HG03095 (cell line): ENCODE data around the gene TPT1.

Experiments
- ATAC-seq: cut with Tn5 transposase; IDR thresholded peaks from one replicate; pipeline ENCODE4 v1.9.1; 2021; ENCODE audit warnings: moderate library complexity; ENCODE audit not compliant: unreplicated experiment

TPT1 gene

GRCh38 chr13:45336025-45336800 lies 4.8 kb downstream of the TPT1 start:
- no peak for ATAC-seq

GRCh38 chr13:45335397-45336024 lies 5.5 kb downstream of the TPT1 start:
- ATAC-seq, result no peak

DNA sequence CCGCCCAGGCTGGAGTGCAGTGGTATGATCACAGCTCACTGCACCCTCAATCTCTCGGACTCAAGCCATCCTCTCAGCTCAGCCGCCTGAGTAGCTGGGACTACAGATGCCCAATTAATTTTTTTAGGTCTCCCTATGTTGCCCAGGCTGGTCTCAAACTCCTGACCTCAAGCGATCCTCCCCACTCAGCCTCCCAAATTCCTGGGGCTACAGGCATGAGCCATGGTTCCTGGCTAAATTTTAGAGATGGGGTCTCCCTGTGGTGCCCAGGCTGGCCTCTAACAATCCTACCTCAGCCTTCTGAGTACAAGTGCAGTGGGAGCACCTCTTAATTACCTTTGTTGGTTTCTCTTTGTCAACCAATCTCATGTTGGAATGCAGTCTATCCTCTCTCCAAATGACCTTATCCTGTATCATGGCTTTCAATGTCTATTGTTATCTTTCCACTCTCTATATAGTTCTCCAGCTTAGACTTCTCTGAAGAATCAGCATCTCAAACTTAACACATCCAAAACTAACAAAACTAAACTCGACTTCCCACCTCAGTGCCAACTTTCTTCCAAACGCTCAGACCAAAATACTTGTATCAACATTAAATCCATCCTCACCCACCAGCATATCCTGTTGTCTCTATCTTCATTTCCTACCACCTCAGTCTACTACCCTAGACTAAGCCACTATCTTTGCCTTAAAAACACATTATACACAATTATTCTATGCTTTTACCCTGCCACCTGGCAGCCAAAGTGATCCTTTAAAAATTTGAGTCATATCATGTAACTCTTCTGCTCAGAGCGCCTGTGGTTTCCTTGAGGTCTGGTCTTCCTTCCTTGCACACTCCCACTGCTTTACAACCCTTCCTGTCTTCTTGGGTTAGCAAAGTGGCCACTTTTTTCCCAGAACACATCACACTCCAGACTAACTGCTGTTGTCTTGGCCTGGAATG lies 6.7 kb downstream of the TPT1 start:
- ATAC-seq, result no peak

DNA sequence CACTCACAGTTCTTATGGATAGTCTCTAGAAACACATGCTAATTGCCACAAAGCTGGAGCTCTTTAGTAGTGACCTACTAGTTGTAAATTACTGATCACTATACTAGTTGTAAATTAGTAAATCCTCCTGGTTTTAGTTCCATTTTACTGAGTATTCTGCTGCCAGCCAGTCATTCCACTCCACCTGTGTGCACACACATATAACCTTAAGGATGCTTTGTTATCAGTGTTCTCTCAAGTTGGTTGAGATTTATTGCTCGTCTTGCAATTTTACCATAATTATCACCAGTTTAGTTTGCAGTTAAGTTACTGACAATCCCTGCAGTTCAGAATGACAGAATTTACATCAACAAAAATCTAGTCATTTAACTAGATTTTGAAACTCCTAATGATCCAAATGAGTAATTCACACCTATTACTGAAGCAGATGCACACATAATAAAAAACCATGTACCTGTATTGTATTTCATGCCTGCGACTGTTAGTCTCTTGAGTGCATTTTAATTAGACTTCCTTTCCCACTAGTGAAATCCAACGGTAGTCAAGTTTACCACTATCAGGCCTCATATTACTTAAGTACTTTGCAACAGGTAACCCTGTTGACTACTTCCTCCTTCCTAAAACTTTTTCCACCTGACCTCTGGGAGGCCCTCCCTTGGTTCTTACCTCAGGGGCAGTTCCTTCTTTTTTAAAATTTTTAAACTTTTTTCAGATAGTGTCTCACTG lies 7.6 kb downstream of the TPT1 start:
- no peak for ATAC-seq

GRCh38 chr13:45332831-45333219 lies 8.2 kb downstream of the TPT1 start:
- no peak for ATAC-seq

DNA sequence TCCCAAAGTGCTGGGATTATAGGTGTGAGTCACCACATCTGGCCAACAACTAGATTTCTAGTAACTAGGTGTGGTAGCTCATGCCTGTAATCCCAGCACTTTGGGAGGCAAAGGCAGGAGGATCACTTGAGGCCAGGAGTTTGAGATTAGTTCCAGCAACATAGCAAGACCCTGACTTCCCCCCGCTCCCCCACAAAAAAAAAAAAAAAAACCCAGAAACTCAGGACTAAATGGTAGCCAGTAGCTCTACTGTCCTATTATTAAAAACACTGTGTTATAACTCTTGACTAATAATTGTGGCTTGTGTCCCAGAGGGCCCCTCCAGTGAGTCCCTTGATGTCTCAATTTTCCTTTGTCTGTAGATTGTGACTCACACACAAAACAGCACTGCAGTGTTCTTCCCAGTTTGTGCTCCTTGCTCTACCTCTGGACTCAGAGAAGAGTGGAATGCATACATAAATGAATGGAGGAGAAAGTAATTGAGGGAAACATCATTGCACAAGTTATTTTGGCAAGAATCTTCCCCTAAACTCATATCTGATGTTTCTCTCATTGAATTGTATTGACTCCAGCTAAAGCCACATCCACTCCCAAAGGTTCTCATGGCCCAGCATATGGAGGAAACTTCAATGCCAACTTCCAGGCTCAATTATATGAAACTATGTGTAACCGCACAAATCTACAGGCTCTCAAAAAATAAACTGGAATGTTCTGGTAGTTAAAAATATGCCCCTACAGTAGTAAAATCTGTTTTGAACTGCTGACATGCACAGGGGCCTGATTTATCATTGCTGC lies 8.8 kb downstream of the TPT1 start:
- ATAC-seq, result no peak

- ATAC-seq, result no peak
Measured at GRCh38 chr13:45331692-45332035, 9.3 kb downstream of the TPT1 start.

DNA sequence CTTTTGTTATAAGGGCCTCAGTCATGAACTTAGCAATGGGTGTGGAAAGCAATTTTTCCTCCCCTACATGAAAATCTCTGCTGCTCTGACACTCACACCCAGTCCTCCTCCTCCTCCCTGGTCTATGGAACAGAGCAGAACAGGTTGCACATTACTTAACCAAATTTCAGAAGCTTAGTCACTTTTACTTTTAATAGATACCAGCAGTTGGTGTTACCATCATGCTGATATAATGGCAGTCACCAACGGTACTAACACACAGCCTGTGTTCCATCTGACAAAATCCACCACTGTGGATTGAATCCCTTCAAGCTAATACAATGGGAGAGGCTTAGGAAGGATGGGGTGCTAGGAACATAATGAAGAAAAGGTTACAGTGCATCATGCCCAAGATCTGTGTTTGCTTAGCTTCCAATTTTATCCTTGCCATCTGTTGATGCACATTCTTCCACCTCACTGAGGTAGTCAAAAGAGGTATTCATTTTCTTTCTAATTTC lies 9.8 kb downstream of the TPT1 start:
- no peak for ATAC-seq

DNA sequence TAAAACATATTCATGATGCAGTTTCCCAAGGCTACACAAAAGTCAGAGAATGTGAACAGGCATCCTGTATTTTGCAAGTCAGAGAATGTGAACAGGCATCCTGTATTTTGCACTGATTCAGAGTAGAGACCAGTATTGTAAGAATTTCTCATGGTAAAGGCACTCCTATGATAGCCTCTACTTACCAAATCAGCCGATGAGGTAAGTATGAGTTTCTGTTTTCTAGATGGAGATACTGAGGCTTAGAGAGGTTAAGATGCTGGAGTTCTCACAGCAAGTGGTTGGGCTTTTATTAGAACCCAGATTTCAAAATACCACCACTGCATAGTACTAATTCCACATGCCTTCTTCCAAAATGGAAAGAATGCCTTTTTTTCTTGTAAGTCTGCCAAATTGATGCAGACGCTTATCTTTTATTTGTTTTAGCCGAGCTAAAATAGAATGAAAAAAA lies 12.3 kb downstream of the TPT1 start:
- no peak for ATAC-seq

GRCh38 chr13:45327253-45327955 lies 13.6 kb downstream of the TPT1 start:
- ATAC-seq, result no peak

GRCh38 chr13:45325806-45326205 lies 15.2 kb downstream of the TPT1 start:
- no peak for ATAC-seq

DNA sequence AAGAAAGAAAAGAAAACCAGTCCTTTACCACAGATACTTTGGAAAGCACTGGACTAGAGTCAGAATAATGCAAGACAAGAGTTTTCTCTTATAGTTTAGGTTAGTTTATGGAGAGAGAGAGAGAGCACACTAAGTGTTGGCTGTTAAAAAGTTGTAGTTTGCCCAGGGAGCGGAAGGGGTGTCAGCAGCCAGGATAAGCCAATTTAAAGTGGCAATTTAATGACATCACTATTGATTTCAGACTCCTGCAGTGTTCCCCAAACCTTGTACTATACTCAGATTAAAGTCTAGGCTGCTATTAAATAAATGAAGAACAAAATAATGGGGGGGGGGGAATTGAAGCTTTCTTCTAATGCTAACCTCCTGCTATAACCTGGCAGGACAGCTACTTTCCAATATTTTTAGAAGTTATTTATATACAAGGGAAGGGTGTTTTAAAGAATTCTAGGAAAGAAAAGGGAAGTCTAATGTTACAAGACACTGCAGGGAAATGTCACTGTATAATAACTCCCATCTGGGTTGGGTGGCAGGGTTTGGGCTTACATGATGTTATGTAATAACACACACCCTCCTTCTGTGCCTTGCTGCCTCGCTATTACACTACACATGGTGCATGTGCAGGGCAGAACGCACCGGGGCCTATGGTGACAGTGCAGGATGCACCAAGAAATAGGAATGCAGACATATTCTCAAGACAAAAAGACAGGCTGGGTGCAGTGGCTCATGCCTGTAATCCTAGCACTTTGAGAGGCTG lies 19.9 kb downstream of the TPT1 start:
- ATAC-seq, result no peak

DNA sequence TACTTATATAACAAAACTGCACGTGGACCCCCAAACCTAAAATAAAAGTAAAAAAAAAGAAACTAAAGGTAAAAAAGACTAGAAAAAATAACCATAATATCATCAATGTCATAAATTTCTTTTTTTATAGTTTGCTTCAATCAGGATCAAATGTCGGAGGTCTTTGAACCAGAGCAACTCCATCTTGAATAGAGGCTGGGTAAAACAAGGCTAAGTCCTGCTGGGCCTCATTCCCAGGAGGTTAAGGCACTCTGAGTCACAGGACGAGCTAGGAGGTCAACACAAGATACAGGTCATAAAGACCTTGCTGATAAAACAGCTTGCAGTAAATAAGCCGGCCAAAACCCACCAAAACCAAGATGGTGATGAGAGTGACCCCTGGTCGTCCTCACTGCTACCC lies 24.0 kb downstream of the TPT1 start:
- ATAC-seq, result no peak

GRCh38 chr13:45316338-45316737 lies 24.6 kb downstream of the TPT1 start:
- no peak for ATAC-seq

- ATAC-seq, result no peak
Measured at GRCh38 chr13:45315520-45316167, 25.3 kb downstream of the TPT1 start.

- no peak for ATAC-seq
Measured at GRCh38 chr13:45314822-45315221, 26.2 kb downstream of the TPT1 start.

GRCh38 chr13:45310341-45311131 lies 30.4 kb downstream of the TPT1 start:
- no peak for ATAC-seq
